Measurements from ENCODE around the gene ADGRE2. TPM values are rescaled to one million over a fixed set of nuclear protein-coding genes. Genes with fewer than 3 reads are reported as not detected.

The ADGRE2 gene
- total RNA-seq, 1 donor from 2014 or later: 4.9 TPM

- H3K36me3 ChIP-seq: no peaks in the 10 kb centered on the region
- no peaks in the 10 kb centered on the region for H3K4me1 ChIP-seq
- no peak for TF ChIP-seq POLR2A (IDR thresholded peaks at IDR 0.05)
- TF ChIP-seq CTCF (IDR thresholded peaks at IDR 0.05): no peak
- TF ChIP-seq POLR2AphosphoS5 (IDR thresholded peaks at IDR 0.05; ENCODE audit: insufficient read depth in 1 of 2, low read depth in 1 of 2): no peak
- no peaks in the 10 kb centered on the region for H3K9me3 ChIP-seq
- H3K4me3 ChIP-seq: no peak overlapping the region
- no peaks in the 10 kb centered on the region for H3K27me3 ChIP-seq
- intact Hi-C loops (cut with DNase I): no loop called here
- H3K27ac ChIP-seq: no peak overlapping the region
- DNase-seq (ENCODE audit: extremely low spot score in 2 of 2): no peak
Observed at GRCh38 chr19:14748601-14749000, 29.8 kb downstream of the ADGRE2 start.

- intact Hi-C loops (cut with DNase I): no loop called here
- no peak overlapping the region for H3K4me3 ChIP-seq
- H3K4me1 ChIP-seq: no peaks in the 10 kb centered on the region
- H3K9me3 ChIP-seq: no peaks in the 10 kb centered on the region
- no peaks in the 10 kb centered on the region for H3K36me3 ChIP-seq
- no peak for DNase-seq (ENCODE audit: extremely low spot score in 2 of 2)
- H3K27me3 ChIP-seq: no peaks in the 10 kb centered on the region
- TF ChIP-seq POLR2AphosphoS5 (IDR thresholded peaks at IDR 0.05; ENCODE audit: insufficient read depth in 1 of 2, low read depth in 1 of 2) (no peak), CTCF (IDR thresholded peaks at IDR 0.05) (no peak), POLR2A (IDR thresholded peaks at IDR 0.05) (no peak)
- H3K27ac ChIP-seq: no peak overlapping the region
Observed at GRCh38 chr19:14746886-14747285, 31.5 kb downstream of the ADGRE2 start.

GRCh38 chr19:14735915-14736314, 42.4 kb downstream of the ADGRE2 start:
- Histone ChIP-seq H3K4me3 (no peak overlapping the region), H3K27ac (no peak overlapping the region), H3K4me1 (no peaks in the 10 kb centered on the region), H3K27me3 (no peaks in the 10 kb centered on the region), H3K36me3 (no peaks in the 10 kb centered on the region), H3K9me3 (no peaks in the 10 kb centered on the region)
- intact Hi-C loops (cut with DNase I): no loop called here
- TF ChIP-seq POLR2AphosphoS5 (IDR thresholded peaks at IDR 0.05; ENCODE audit: insufficient read depth in 1 of 2, low read depth in 1 of 2) (no peak), POLR2A (IDR thresholded peaks at IDR 0.05) (no peak), CTCF (IDR thresholded peaks at IDR 0.05) (no peak)
- no peak for DNase-seq (ENCODE audit: extremely low spot score in 2 of 2)

GRCh38 chr19:14733574-14733973, 44.8 kb downstream of the ADGRE2 start:
- no peaks in the 10 kb centered on the region for H3K27me3 ChIP-seq
- intact Hi-C loops (cut with DNase I): no loop called here
- no peak for DNase-seq (ENCODE audit: extremely low spot score in 2 of 2)
- no peak overlapping the region for H3K27ac ChIP-seq
- no peak overlapping the region for H3K4me3 ChIP-seq
- no peaks in the 10 kb centered on the region for H3K36me3 ChIP-seq
- no peak for TF ChIP-seq POLR2AphosphoS5 (IDR thresholded peaks at IDR 0.05; ENCODE audit: insufficient read depth in 1 of 2, low read depth in 1 of 2)
- TF ChIP-seq CTCF (IDR thresholded peaks at IDR 0.05): no peak
- TF ChIP-seq POLR2A (IDR thresholded peaks at IDR 0.05): no peak
- no peaks in the 10 kb centered on the region for H3K4me1 ChIP-seq
- H3K9me3 ChIP-seq: no peaks in the 10 kb centered on the region

GRCh38 chr19:14732510-14732909, 45.9 kb downstream of the ADGRE2 start:
- intact Hi-C loops (cut with DNase I): no loop called here
- no peak for TF ChIP-seq CTCF (IDR thresholded peaks at IDR 0.05)
- TF ChIP-seq POLR2A (IDR thresholded peaks at IDR 0.05): no peak
- TF ChIP-seq POLR2AphosphoS5 (IDR thresholded peaks at IDR 0.05; ENCODE audit: insufficient read depth in 1 of 2, low read depth in 1 of 2): no peak
- Histone ChIP-seq H3K4me1 (no peaks in the 10 kb centered on the region), H3K9me3 (no peaks in the 10 kb centered on the region), H3K27me3 (no peaks in the 10 kb centered on the region), H3K4me3 (no peak overlapping the region), H3K27ac (no peak overlapping the region), H3K36me3 (no peaks in the 10 kb centered on the region)
- no peak for DNase-seq (ENCODE audit: extremely low spot score in 2 of 2)

Measured in vagina (tissue), 2 donors.